CD4-positive, alpha-beta T cell treated with Interleukin-6 for 4 hours (primary cell): ENCODE results near the gene BRD1.

Experiments
- DNase-seq: peaks from one replicate; pipeline ENCODE4 v3.0.0-alpha.2; 2020; ENCODE audit warnings: mixed read lengths

Gene BRD1

GRCh38 chr22:49800408-49801238, 27.1 kb downstream of the BRD1 start:
- no peak for DNase-seq

GRCh38 chr22:49799431-49800075, 28.1 kb downstream of the BRD1 start:
- DNase-seq, result no peak

GRCh38 chr22:49798486-49799151, 29.1 kb downstream of the BRD1 start:
- no peak for DNase-seq

GRCh38 chr22:49797706-49798105, 30.0 kb downstream of the BRD1 start:
- DNase-seq, result no peak

GRCh38 chr22:49796596-49797270, 30.9 kb downstream of the BRD1 start:
- no peak for DNase-seq

GRCh38 chr22:49795521-49795920, 32.2 kb downstream of the BRD1 start:
- no peak for DNase-seq

GRCh38 chr22:49793871-49794270, 33.8 kb downstream of the BRD1 start:
- no peak for DNase-seq

- no peak for DNase-seq
Measured at GRCh38 chr22:49793296-49793695, 34.4 kb downstream of the BRD1 start.

GRCh38 chr22:49792107-49792506, 35.6 kb downstream of the BRD1 start:
- no peak for DNase-seq

- DNase-seq, result no peak
Measured at GRCh38 chr22:49791682-49792081, 36.0 kb downstream of the BRD1 start.

- no peak for DNase-seq
Measured at GRCh38 chr22:49790912-49791311, 36.8 kb downstream of the BRD1 start.

- DNase-seq, result peak; percentile 64
Measured at GRCh38 chr22:49789289-49790141, 38.2 kb downstream of the BRD1 start.

GRCh38 chr22:49788504-49788903, 39.2 kb downstream of the BRD1 start:
- DNase-seq, result peak; percentile 22

- no peak for DNase-seq
Measured at GRCh38 chr22:49787861-49788260, 39.8 kb downstream of the BRD1 start.

- DNase-seq, result no peak
Measured at GRCh38 chr22:49786976-49787706, 40.5 kb downstream of the BRD1 start.

GRCh38 chr22:49785841-49786471, 41.7 kb downstream of the BRD1 start:
- DNase-seq, result no peak

GRCh38 chr22:49785046-49785521, 42.6 kb downstream of the BRD1 start:
- no peak for DNase-seq

GRCh38 chr22:49784630-49784971, 43.1 kb downstream of the BRD1 start:
- no peak for DNase-seq

- no peak for DNase-seq
Measured at GRCh38 chr22:49783926-49784629, 43.6 kb downstream of the BRD1 start.

- DNase-seq, result no peak
Measured at GRCh38 chr22:49783036-49783746, 44.5 kb downstream of the BRD1 start.
